HFF-Myc (cell line): ENCODE measurements around the gene SGSM1.

Source experiments
- DNase-seq: peaks from one replicate; pipeline ENCODE4 v3.0.0-alpha.2; 2011; ENCODE audit warnings: low read depth; ENCODE audit errors: extremely low read depth
- H3K4me3 ChIP-seq: replicated peaks from 2 replicates; pipeline ENCODE4 v1.5.1; 2011; ENCODE audit warnings: low read depth, mild to moderate bottlenecking, control low read depth, low read length
- TF ChIP-seq, protein P1 (sequence below): IDR thresholded peaks from 2 replicates; pipeline ENCODE4 v1.5.1; 2012; ENCODE audit warnings: mild to moderate bottlenecking, low read depth, low read length, control low read depth; ENCODE audit errors: missing control alignments

Gene SGSM1

DNA sequence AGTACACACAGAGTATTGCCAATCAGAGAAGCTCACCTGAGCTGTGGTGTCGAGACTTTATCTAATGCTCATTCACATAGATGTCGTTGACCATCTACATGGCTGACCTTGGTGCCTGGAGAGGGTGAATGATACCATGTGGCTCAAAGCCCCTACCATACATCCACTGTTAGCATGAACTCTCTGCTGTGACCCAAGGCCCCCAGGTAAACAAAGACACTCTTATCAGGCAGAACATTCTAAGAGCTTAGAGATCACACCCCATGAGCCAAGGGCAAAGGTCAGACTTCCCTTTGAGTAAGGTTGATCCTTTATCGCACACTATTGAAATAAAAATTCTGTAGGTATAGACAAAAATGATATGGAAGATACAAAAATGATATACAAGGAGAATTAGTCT lies 16.5 kb upstream of the SGSM1 start:
- TF ChIP-seq, protein P1, sequence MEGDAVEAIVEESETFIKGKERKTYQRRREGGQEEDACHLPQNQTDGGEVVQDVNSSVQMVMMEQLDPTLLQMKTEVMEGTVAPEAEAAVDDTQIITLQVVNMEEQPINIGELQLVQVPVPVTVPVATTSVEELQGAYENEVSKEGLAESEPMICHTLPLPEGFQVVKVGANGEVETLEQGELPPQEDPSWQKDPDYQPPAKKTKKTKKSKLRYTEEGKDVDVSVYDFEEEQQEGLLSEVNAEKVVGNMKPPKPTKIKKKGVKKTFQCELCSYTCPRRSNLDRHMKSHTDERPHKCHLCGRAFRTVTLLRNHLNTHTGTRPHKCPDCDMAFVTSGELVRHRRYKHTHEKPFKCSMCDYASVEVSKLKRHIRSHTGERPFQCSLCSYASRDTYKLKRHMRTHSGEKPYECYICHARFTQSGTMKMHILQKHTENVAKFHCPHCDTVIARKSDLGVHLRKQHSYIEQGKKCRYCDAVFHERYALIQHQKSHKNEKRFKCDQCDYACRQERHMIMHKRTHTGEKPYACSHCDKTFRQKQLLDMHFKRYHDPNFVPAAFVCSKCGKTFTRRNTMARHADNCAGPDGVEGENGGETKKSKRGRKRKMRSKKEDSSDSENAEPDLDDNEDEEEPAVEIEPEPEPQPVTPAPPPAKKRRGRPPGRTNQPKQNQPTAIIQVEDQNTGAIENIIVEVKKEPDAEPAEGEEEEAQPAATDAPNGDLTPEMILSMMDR = no peak
- no peak overlapping the region for H3K4me3 ChIP-seq
- no peak for DNase-seq

DNA sequence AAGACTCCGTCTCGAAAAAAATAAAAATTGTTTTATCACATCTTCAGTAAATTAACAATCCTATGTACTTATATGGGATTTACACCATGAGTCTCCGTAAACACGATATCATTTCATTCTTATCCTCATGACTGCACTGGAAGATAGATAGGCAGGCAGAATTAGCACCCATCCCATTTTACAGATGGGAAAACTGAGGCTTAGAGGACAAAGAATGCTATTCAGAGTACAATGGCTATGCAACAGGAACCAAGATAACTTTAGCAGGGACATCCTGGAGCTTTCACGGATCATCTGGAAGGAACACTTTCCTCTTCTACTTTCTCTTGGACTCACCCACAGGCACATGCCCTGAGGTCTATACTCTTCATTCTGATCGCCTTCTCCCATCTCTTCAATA lies 14.6 kb upstream of the SGSM1 start:
- no peak overlapping the region for H3K4me3 ChIP-seq
- DNase-seq = no peak
- TF ChIP-seq, protein P1 = no peak

DNA sequence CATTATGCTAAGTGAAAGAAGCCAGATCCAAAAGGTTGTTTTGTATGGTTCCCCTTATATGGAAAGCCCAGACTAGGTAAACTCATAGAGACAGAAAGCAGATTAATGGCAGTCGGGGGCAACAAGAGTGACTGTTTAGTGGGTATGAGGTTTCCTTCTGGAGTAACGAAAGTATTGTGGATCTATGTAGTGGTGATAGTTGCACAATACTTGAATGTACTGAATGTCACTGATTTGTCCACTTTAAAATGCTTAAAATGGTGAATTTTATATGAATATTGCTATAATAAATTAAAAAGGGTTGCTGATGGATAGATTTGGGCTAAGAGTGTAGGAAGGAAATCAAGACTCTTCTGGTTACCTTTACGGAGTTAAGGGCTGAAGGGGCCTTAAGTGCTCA lies 10.0 kb upstream of the SGSM1 start:
- TF ChIP-seq, protein P1 = no peak
- no peak for DNase-seq

DNA sequence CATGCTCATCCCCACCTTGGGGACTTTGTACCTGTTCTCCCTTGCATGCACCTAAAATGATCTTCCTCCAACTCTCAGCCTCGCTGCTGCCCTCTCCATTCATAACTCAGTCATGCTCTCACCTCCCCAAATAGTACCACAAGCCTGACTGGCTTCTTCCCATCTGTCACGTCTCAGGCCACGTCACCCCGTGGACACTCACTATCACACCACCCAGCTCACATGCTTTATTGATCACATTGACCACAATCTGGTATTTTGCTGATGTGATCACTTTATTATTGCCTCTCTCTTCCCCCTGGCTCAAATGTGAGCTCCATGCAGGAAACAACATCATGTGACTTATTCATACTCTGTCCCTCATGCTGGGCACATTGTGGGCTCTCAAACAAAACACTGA lies 9.2 kb upstream of the SGSM1 start:
- H3K4me3 ChIP-seq = no peak overlapping the region
- TF ChIP-seq, protein P1 = no peak
- no peak for DNase-seq

More for the DNA sequence above, 10.0 kb upstream of the SGSM1 start:
- H3K4me3 ChIP-seq = no peak overlapping the region

DNA sequence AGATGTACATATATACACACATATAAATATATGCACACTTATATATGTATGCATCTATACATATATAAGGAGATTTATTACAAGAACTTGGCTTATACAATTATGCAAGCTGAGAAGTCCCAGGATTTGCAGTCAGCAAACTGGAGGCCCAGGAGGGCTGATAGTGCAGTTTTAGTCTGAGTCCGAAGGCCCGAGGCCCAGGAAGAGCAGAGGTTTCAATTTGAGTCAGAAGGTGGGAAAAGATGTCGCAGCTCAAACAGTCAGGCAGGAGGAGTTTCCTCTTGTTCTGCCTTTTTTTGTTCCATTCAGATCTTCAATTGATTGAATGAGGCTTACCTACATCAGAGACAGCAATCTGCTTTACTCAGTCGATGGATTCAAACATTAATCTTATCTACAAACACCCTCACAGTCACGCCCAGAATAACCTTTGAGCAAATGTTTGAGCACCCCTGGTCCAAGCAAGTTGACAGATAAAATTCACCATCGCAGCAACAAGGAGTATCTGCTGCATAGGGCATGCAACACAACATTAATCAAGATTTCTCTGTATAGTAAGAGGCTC lies 4.0 kb upstream of the SGSM1 start:
- DNase-seq = no peak
- no peak overlapping the region for H3K4me3 ChIP-seq
- TF ChIP-seq, protein P1 = no peak

DNA sequence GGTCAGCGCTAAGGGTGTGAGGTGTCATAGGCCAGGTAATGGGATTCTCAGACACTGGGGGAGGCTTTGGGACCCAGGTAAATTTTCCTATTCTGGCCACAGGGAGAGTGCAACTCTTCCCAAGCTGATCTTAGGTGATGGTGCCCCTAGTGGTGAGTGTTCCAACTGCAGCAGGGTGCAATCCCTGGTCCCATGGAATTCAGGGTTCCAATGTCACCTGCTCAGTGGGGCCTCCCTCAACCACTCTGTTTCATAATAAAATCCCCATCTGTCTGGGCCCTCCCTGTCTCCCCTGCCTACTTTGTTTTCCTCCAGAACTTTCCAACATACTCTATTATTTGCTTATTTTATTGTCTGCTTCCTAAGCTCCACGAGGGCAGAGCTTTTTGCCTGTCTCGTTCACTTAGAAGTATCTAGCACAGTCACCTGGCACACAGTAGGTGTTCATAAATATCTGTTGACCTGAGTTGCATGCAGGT lies 2.9 kb upstream of the SGSM1 start:
- DNase-seq = peak; percentile 7
- no peak overlapping the region for H3K4me3 ChIP-seq
- TF ChIP-seq, protein P1 = peak; percentile 97

DNA sequence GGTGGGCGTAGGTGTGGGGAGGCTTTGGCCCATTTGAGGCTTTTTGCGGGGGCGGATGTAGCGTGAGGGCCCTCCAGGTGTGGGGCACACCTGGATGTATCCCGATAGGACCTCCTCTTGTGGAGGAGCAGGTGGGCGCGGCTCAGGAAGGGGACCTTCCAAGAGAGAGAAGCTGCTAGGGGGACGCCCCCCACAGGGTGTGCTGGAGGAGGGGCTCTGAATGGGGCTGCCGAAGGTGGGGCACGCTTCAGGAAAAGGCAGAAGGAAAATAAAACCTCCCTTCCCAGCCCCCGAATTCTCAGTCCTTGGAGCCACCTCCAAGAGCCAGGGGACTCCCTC lies 621 bp downstream of the SGSM1 start:
- H3K4me3 ChIP-seq = no peak overlapping the region
- no peak for DNase-seq
- TF ChIP-seq, protein P1 = no peak
